ENCODE data around the gene RASA3.

Gene RASA3

DNA sequence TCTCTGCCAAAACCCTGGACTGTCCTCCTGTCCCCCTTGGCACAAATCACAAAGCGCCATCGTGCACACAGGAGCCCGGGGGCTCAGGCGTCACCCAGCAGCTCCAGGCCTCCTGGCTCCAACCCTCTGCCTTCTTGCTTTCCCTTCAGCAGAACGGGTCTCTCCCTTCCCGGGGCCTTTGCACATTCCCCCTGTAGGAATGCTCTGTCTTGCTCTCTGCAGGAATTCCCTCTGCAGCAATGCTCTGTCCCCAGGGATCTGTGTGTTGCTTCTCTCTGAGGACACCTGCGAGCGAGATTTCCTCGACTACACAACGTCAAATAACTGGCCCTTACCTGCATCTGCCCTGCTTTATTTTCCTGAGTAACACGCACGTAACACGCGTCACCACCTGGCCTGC is 13.3 kb upstream of the RASA3 start:
- H3K4me3 ChIP-seq (ENCODE audit: low read depth, low read length) = no peak overlapping the region
- in situ Hi-C loops (cut with HindIII; ENCODE audit: low sequenced_read_pairs) = no loop called here
- no peak for TF ChIP-seq CTCF (IDR thresholded peaks at IDR 0.05; ENCODE audit: low read depth, low read length)
- no peak for DNase-seq (ENCODE audit: low read depth, low spot score)

DNA sequence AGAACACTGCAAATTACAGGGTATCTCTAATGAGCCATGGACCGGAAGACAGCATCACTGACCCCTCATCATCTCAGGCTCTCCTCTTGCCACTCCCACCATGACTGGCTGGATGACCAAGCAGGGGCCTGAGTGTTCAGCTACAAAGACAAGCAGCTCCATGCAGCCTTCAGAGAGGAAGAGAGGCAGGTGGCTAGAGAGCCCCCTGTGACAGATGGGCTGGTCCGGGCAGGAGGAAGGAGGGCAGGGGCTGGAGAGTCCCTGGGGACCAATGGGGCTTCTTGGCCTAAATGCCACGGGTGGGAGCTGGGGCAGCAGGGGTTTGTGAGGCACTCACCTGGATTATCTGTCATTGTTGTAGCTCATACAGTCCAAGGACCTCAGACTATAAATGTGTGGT is 12.8 kb upstream of the RASA3 start:
- in situ Hi-C loops (cut with HindIII; ENCODE audit: low sequenced_read_pairs) = no loop called here
- TF ChIP-seq CTCF (IDR thresholded peaks at IDR 0.05; ENCODE audit: low read depth, low read length) = no peak

DNA sequence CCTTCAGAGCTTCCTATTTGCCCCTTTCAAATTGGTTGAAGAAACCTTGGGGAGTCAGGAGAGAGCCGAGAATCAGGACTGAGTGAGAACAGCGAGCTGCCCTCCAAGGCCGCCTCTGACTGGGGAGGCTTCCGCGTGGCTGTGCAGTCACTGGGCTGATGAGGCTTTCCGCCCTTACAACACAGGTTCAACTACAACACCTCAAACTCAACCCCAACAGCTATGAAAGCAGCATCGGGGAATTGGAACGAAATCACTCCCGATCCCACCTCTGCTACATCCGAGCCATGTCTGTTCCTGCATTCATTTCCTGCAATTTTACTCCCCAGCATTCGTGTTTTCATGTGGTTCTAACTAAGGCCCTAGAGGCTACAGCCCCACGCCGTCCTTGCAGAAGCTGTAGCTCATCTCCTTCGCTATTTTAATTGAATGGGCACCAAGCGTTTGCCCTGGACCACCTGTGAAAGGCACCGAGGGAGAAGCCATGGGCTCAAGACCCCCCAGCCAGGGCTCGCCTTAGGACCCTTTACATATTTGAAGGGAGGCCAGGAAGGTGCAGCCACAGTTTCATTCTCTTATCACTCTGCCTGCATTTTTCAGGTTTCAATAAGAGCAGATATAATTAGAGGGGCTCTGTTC is 12.3 kb upstream of the RASA3 start:
- DNase-seq (ENCODE audit: low read depth, low spot score) = no peak

More for the DNA sequence above, 12.8 kb upstream of the RASA3 start:
- no peak for DNase-seq (ENCODE audit: low read depth, low spot score)
- no peak overlapping the region for H3K4me3 ChIP-seq (ENCODE audit: low read depth, low read length)

GRCh38 chr13:114143806-114144605 is 11.6 kb upstream of the RASA3 start:
- in situ Hi-C loops (cut with HindIII; ENCODE audit: low sequenced_read_pairs) = no loop called here
- H3K4me3 ChIP-seq (ENCODE audit: low read depth, low read length) = no peak overlapping the region
- no peak for DNase-seq (ENCODE audit: low read depth, low spot score)
- TF ChIP-seq CTCF (IDR thresholded peaks at IDR 0.05; ENCODE audit: low read depth, low read length) = peak; percentile 11

More for the DNA sequence above, 12.3 kb upstream of the RASA3 start:
- in situ Hi-C loops (cut with HindIII; ENCODE audit: low sequenced_read_pairs) = no loop called here
- H3K4me3 ChIP-seq (ENCODE audit: low read depth, low read length) = no peak overlapping the region
- TF ChIP-seq CTCF (IDR thresholded peaks at IDR 0.05; ENCODE audit: low read depth, low read length) = no peak

GRCh38 chr13:114142640-114143490 is 10.4 kb upstream of the RASA3 start:
- no peak overlapping the region for H3K4me3 ChIP-seq (ENCODE audit: low read depth, low read length)
- no peak for DNase-seq (ENCODE audit: low read depth, low spot score)
- in situ Hi-C loops (cut with HindIII; ENCODE audit: low sequenced_read_pairs) = no loop called here
- no peak for TF ChIP-seq CTCF (IDR thresholded peaks at IDR 0.05; ENCODE audit: low read depth, low read length)

- no peak overlapping the region for H3K4me3 ChIP-seq (ENCODE audit: low read depth, low read length)
- TF ChIP-seq CTCF (IDR thresholded peaks at IDR 0.05; ENCODE audit: low read depth, low read length) = no peak
- in situ Hi-C loops (cut with HindIII; ENCODE audit: low sequenced_read_pairs) = no loop called here
- DNase-seq (ENCODE audit: low read depth, low spot score) = no peak
Measured at GRCh38 chr13:114142137-114142550, 9.7 kb upstream of the RASA3 start.

Data from astrocyte of the spinal cord (primary cell).